ENCODE results near the gene RNF217.
"Not testable (repeated sequence)": the region's sequence is repeated elsewhere in the genome, so short reads cannot be mapped to it uniquely, and the experiment has no call there.

Gene RNF217

DNA sequence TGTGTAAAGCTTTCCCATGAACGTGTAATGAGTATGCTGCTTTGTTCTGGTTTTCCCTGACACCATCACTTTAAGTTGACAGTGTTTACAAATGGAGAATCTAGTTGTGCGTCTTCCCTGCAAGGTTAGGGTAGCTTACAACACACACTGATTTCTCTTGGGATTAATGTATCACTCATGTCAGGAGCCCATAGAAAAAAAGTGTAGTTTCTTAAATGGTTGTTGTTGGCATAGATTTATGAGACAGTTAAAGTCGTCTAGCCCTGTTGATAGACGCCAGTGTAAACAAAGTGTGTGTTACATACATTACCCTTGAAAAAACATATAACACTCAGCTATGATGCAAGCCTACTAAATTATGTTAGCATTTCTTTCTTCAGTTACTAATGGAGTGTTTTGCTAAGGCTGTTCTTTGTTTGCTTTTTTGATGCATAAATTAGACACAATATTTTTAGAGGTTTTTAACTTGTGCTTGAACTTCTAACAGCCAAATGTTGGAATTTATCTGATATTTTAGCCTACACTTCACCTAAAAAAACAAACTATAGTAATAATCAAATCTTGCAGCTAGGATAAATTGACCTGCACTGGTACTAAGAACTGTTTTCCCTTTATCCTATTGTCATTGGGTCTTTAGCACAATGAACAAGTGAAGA is 88.6 kb downstream of the RNF217 start:
- Histone ChIP-seq H3K4me1 (no peaks in the 10 kb centered on the region), H3K9me3 (no peaks in the 10 kb centered on the region), H3K36me3 (replicated peaks) (no peaks in the 10 kb centered on the region), H3K4me3 (no peak overlapping the region), H3K27me3 (ENCODE audit: low read depth) (no peaks in the 10 kb centered on the region)
- DNase-seq (ENCODE audit: low spot score in 2 of 2) = no peak
- in situ Hi-C loops (cut with MboI; ENCODE audit: low sequenced_read_pairs) = no loop called here

- DNase-seq (ENCODE audit: low spot score in 2 of 2) = no peak
- Histone ChIP-seq H3K4me1 (no peaks in the 10 kb centered on the region), H3K36me3 (replicated peaks) (no peaks in the 10 kb centered on the region), H3K9me3 (no peaks in the 10 kb centered on the region), H3K4me3 (no peak overlapping the region), H3K27me3 (ENCODE audit: low read depth) (no peaks in the 10 kb centered on the region)
- in situ Hi-C loops (cut with MboI; ENCODE audit: low sequenced_read_pairs) = no loop called here
These were observed 91.6 kb downstream of the RNF217 start for GRCh38 chr6:125053809-125054208.

DNA sequence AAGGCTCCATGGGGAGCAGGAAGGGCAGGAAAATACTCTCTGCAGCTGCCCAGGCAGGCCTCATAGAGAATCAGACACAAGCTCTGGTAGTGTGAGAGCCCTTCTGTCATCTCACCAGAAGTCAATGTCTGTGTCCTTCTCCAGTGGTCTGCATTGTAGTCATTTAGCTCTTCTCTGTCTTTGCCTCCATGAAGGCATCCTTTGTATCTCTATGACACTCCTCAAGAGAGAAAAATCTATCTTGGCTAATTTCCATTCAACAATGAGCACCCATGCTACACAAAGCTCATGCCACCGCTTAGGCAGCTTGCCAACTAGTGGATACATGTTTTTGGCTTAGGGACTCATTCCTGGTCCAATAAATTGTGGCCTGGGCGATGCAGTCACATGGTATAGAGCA is 92.1 kb downstream of the RNF217 start:
- Histone ChIP-seq H3K9me3 (no peaks in the 10 kb centered on the region), H3K4me1 (no peaks in the 10 kb centered on the region), H3K36me3 (replicated peaks) (no peaks in the 10 kb centered on the region), H3K4me3 (no peak overlapping the region), H3K27me3 (ENCODE audit: low read depth) (no peaks in the 10 kb centered on the region)
- in situ Hi-C loops (cut with MboI; ENCODE audit: low sequenced_read_pairs) = no loop called here
- no peak for DNase-seq (ENCODE audit: low spot score in 2 of 2)

DNA sequence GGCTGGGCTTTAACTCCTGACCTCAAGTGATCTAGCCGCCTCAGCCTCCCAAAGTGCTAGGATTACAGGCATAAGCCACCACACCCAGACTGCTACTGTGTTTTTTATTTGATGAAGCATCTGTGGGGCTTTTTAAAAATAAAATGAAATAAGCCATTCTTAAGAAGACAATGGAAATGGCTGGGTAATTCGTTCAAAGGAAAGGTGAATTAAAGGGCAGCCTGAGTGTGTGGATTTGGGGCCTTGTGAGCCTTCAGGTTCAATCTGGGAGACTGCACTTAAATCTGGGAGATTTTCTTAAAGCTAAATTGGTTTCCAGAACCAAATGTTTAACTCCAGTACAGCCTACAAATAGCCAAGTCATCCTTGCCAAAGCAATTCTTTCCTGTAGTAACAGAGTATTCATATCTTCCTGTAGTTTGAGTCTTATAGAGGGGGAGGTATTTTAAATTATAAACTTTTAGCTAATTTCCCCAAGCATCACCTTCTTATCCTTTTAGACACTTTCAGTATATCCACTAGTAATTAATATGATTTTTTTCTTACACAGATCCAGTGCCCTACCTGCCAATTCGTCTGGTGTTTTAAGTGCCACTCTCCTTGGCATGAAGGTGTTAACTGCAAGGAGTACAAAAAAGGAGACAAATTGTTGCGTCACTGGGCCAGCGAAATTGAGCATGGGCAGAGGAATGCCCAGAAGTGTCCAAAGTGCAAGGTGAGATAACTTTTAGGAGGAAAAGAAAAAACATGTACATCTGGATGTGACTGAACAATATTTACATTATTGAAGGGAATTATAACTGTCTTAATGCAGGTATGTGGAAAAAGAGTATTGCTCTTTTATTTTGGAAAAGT is 95.4 kb downstream of the RNF217 start:
- no peak for DNase-seq (ENCODE audit: low spot score in 2 of 2)
- in situ Hi-C loops (cut with MboI; ENCODE audit: low sequenced_read_pairs) = no loop called here
- Histone ChIP-seq H3K4me1 (no peaks in the 10 kb centered on the region), H3K36me3 (replicated peaks) (no peaks in the 10 kb centered on the region), H3K9me3 (no peaks in the 10 kb centered on the region), H3K4me3 (no peak overlapping the region), H3K27me3 (ENCODE audit: low read depth) (no peaks in the 10 kb centered on the region)

- in situ Hi-C loops (cut with MboI; ENCODE audit: low sequenced_read_pairs) = no loop called here
- Histone ChIP-seq H3K4me1 (no peaks in the 10 kb centered on the region), H3K27me3 (ENCODE audit: low read depth) (no peaks in the 10 kb centered on the region), H3K36me3 (replicated peaks) (no peaks in the 10 kb centered on the region), H3K9me3 (no peaks in the 10 kb centered on the region), H3K4me3 (no peak overlapping the region)
- no peak for DNase-seq (ENCODE audit: low spot score in 2 of 2)
These were observed 96.3 kb downstream of the RNF217 start for GRCh38 chr6:125058546-125058945.

DNA sequence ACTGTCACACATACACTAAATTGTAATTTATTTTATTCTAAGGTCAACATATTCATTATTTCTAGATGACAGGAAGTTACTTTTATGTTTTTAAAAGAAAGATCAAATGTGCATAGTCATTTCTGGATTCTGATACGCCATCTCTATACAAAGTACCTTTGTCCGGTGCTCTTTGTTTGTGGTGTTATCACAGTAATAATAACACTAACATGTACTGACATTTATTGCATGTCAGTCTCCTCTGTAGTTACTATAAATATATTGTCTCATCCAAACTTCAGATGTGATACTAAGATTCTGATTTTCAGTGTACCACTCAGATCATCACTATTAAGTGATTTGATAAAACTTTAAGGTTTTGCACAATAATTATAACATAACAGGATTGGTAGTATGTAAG is 101.1 kb downstream of the RNF217 start:
- Histone ChIP-seq H3K9me3 (no peaks in the 10 kb centered on the region), H3K4me3 (no peak overlapping the region), H3K4me1 (no peaks in the 10 kb centered on the region), H3K36me3 (replicated peaks) (no peaks in the 10 kb centered on the region), H3K27me3 (ENCODE audit: low read depth) (no peaks in the 10 kb centered on the region)
- DNase-seq (ENCODE audit: low spot score in 2 of 2) = no peak
- in situ Hi-C loops (cut with MboI; ENCODE audit: low sequenced_read_pairs) = no loop called here

DNA sequence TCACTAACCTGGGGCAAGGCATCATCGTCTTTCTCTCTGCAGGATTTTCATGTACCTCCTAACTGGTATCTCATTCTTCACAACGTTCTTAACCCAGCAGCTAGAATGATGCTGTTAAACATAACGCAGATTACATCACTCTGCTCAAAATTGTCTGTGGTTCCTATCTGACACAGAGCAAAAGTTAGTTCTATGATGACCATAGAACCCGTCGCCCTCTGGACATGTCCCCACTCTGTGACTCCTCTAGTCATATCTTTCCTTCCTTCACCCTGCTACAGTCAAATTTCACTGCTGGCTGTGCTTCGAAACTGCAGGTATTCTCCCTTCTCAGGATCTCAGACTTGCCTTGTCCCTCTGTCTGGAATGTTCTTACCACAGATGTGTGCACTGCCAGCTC is 103.9 kb downstream of the RNF217 start:
- DNase-seq (ENCODE audit: low spot score in 2 of 2) = no peak
- Histone ChIP-seq H3K4me1 (no peaks in the 10 kb centered on the region), H3K36me3 (replicated peaks) (no peaks in the 10 kb centered on the region), H3K9me3 (no peaks in the 10 kb centered on the region), H3K4me3 (no peak overlapping the region), H3K27me3 (ENCODE audit: low read depth) (no peaks in the 10 kb centered on the region)
- in situ Hi-C loops (cut with MboI; ENCODE audit: low sequenced_read_pairs) = no loop called here

GRCh38 chr6:125066964-125067363 is 104.7 kb downstream of the RNF217 start:
- in situ Hi-C loops (cut with MboI; ENCODE audit: low sequenced_read_pairs) = no loop called here
- Histone ChIP-seq H3K4me1 (no peaks in the 10 kb centered on the region), H3K4me3 (no peak overlapping the region), H3K36me3 (replicated peaks) (no peaks in the 10 kb centered on the region), H3K27me3 (ENCODE audit: low read depth) (no peaks in the 10 kb centered on the region), H3K9me3 (no peaks in the 10 kb centered on the region)
- DNase-seq (ENCODE audit: low spot score in 2 of 2) = no peak

- no peak overlapping the region for H3K4me3 ChIP-seq
- H3K27me3 ChIP-seq (ENCODE audit: low read depth) = no peaks in the 10 kb centered on the region
- in situ Hi-C loops (cut with MboI; ENCODE audit: low sequenced_read_pairs) = no loop called here
- no peaks in the 10 kb centered on the region for H3K4me1 ChIP-seq
- no peaks in the 10 kb centered on the region for H3K9me3 ChIP-seq
- no peaks in the 10 kb centered on the region for H3K36me3 ChIP-seq (replicated peaks)
- no peak for DNase-seq (ENCODE audit: low spot score in 2 of 2)
These were observed 105.3 kb downstream of the RNF217 start for GRCh38 chr6:125067552-125067951.

- no peaks in the 10 kb centered on the region for H3K27me3 ChIP-seq (ENCODE audit: low read depth)
- H3K4me1 ChIP-seq = no peaks in the 10 kb centered on the region
- in situ Hi-C loops (cut with MboI; ENCODE audit: low sequenced_read_pairs) = no loop called here
- no peaks in the 10 kb centered on the region for H3K9me3 ChIP-seq
- no peak for DNase-seq (ENCODE audit: low spot score in 2 of 2)
- H3K4me3 ChIP-seq = no peak overlapping the region
- H3K36me3 ChIP-seq (replicated peaks) = no peaks in the 10 kb centered on the region
These were observed 110.8 kb downstream of the RNF217 start for GRCh38 chr6:125073071-125073470.

- Histone ChIP-seq H3K36me3 (replicated peaks) (no peaks in the 10 kb centered on the region), H3K4me3 (no peak overlapping the region), H3K27me3 (ENCODE audit: low read depth) (no peaks in the 10 kb centered on the region), H3K4me1 (no peaks in the 10 kb centered on the region), H3K9me3 (no peaks in the 10 kb centered on the region)
- no peak for DNase-seq (ENCODE audit: low spot score in 2 of 2)
- in situ Hi-C loops (cut with MboI; ENCODE audit: low sequenced_read_pairs) = no loop called here
These were observed 111.9 kb downstream of the RNF217 start for GRCh38 chr6:125074120-125074519.

- H3K4me3 ChIP-seq; DNase-seq (ENCODE audit: low spot score in 2 of 2); H3K27me3 ChIP-seq (ENCODE audit: low read depth); H3K9me3 ChIP-seq; H3K4me1 ChIP-seq; H3K36me3 ChIP-seq (replicated peaks); in situ Hi-C loops (cut with MboI; ENCODE audit: low sequenced_read_pairs): not testable (repeated sequence)
These were observed 112.8 kb downstream of the RNF217 start for GRCh38 chr6:125075073-125075472.

- DNase-seq (ENCODE audit: low spot score in 2 of 2) = no peak
- Histone ChIP-seq H3K36me3 (replicated peaks) (no peaks in the 10 kb centered on the region), H3K4me3 (no peak overlapping the region), H3K27me3 (ENCODE audit: low read depth) (no peaks in the 10 kb centered on the region), H3K4me1 (no peaks in the 10 kb centered on the region), H3K9me3 (no peaks in the 10 kb centered on the region)
- in situ Hi-C loops (cut with MboI; ENCODE audit: low sequenced_read_pairs) = no loop called here
These were observed 113.7 kb downstream of the RNF217 start for GRCh38 chr6:125075741-125076481.

DNA sequence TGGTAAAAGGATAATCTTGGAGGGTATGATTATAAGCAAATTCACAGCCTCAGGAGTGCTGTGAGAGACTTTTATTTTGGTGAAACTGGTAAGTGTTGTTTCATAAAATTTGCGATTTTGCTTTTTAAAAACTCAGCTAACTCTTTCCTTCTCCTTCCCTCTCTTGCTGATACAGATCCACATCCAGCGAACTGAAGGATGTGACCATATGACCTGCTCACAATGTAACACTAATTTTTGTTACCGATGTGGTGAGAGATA is 114.2 kb downstream of the RNF217 start:
- H3K4me1 ChIP-seq = no peaks in the 10 kb centered on the region
- no peak overlapping the region for H3K4me3 ChIP-seq
- in situ Hi-C loops (cut with MboI; ENCODE audit: low sequenced_read_pairs) = no loop called here

More for the DNA sequence above, 114.2 kb downstream of the RNF217 start:
- Histone ChIP-seq H3K9me3 (no peaks in the 10 kb centered on the region), H3K27me3 (ENCODE audit: low read depth) (no peaks in the 10 kb centered on the region), H3K36me3 (replicated peaks) (no peaks in the 10 kb centered on the region)
- DNase-seq (ENCODE audit: low spot score in 2 of 2) = no peak
